Endothelial cell of umbilical vein (primary cell): ENCODE data around the gene TEX36.

ENCODE experiments used
- CTCF ChIP-seq, 2 donors: IDR thresholded peaks; 1 replicate in 1 of 2; 2 replicates in 1 of 2; pipeline ENCODE4 v1.5.1; 2011; ENCODE audit warnings: low read length in 2 of 2, mild to moderate bottlenecking in 2 of 2, moderate library complexity in 2 of 2, control low read depth in 1 of 2, inconsistent platforms in 1 of 2, low read depth in 1 of 2; ENCODE audit not compliant: insufficient read depth in 1 of 2; ENCODE audit errors: extremely low read depth in 1 of 2
- EZH2 ChIP-seq: IDR thresholded peaks from 2 replicates; pipeline ENCODE4 v1.6.1; 2012; ENCODE audit warnings: borderline replicate concordance, low read depth, mild to moderate bottlenecking, moderate library complexity, low read length, inconsistent platforms; ENCODE audit not compliant: severe bottlenecking
- JUN ChIP-seq: IDR thresholded peaks from 2 replicates; pipeline ENCODE4 v1.6.1; 2011; ENCODE audit warnings: borderline replicate concordance, low read depth; ENCODE audit not compliant: insufficient read length, insufficient read depth
- POLR2A ChIP-seq: IDR thresholded peaks from 2 replicates; pipeline ENCODE4 v1.6.1; 2012; ENCODE audit warnings: low read depth, mild to moderate bottlenecking, control low read depth, low read length
- POLR2AphosphoS5 ChIP-seq: IDR thresholded peaks from 2 replicates; pipeline ENCODE4 v1.6.1; 2012; ENCODE audit warnings: low read depth, mild to moderate bottlenecking, control low read depth, low read length, moderate library complexity; ENCODE audit not compliant: insufficient read depth

GRCh38 chr10:125607689-125608290 is 75.2 kb downstream of the TEX36 start:
- TF ChIP-seq CTCF (IDR thresholded peaks at IDR 0.05; ENCODE audit: extremely low read depth in 1 of 2, insufficient read depth in 1 of 2, low read depth in 1 of 2, low read length in 2 of 2), result no peak
- no peak for TF ChIP-seq JUN
- TF ChIP-seq POLR2A, result no peak
- TF ChIP-seq EZH2, result no peak
- TF ChIP-seq POLR2AphosphoS5, result no peak
